Neutrophil (primary cell): Measurements from ENCODE around the gene CHSY3.

Experiments used
- H3K27ac ChIP-seq: fragments of 200-600 bp; sonication (generic); 2 replicates; pipeline ENCODE4 v1.5.1; 2016; ENCODE audit warnings: mild to moderate bottlenecking, moderate library complexity
- H3K27me3 ChIP-seq: fragments of 200-600 bp; sonication (generic); 2 replicates; pipeline ENCODE4 v1.6.0; 2016; ENCODE audit warnings: mild to moderate bottlenecking
- H3K36me3 ChIP-seq: fragments of 200-600 bp; sonication (generic); 2 replicates; pipeline ENCODE4 v1.5.1; 2017
- H3K4me1 ChIP-seq, 2 experiments: fragments of 200-600 bp in 1 of 2; sonication (generic) in 1 of 2; 1 replicate in 1 of 2; 2 replicates in 1 of 2; pipeline versions ENCODE4 v1.5.1 to v1.6.1; 2013 to 2016; ENCODE audit warnings: low read depth in 1 of 2, low read length in 1 of 2, mild to moderate bottlenecking in 1 of 2, moderate library complexity in 1 of 2; ENCODE audit not compliant: control insufficient read depth in 1 of 2, insufficient read depth in 1 of 2
- H3K4me3 ChIP-seq, 2 experiments: fragments of 200-600 bp in 1 of 2; sonication (generic) in 1 of 2; 1 replicate in 1 of 2; 2 replicates in 1 of 2; pipeline ENCODE4 v1.5.1; 2013 to 2016; ENCODE audit warnings: low read depth in 1 of 2, low read length in 1 of 2, mild to moderate bottlenecking in 1 of 2, moderate library complexity in 1 of 2
- H3K9me3 ChIP-seq: fragments of 200-600 bp; sonication (generic); 2 replicates; pipeline ENCODE4 v1.5.1; 2016
- TF ChIP-seq, protein P1 (sequence below): fragments of 200-600 bp; sonication (generic); IDR thresholded peaks from 2 replicates; pipeline ENCODE4 v1.5.1; 2016; ENCODE audit warnings: antibody characterized with exemption

Gene CHSY3

GRCh38 chr5:130141659-130142320 is 237.5 kb downstream of the CHSY3 start:
- TF ChIP-seq, protein P1, sequence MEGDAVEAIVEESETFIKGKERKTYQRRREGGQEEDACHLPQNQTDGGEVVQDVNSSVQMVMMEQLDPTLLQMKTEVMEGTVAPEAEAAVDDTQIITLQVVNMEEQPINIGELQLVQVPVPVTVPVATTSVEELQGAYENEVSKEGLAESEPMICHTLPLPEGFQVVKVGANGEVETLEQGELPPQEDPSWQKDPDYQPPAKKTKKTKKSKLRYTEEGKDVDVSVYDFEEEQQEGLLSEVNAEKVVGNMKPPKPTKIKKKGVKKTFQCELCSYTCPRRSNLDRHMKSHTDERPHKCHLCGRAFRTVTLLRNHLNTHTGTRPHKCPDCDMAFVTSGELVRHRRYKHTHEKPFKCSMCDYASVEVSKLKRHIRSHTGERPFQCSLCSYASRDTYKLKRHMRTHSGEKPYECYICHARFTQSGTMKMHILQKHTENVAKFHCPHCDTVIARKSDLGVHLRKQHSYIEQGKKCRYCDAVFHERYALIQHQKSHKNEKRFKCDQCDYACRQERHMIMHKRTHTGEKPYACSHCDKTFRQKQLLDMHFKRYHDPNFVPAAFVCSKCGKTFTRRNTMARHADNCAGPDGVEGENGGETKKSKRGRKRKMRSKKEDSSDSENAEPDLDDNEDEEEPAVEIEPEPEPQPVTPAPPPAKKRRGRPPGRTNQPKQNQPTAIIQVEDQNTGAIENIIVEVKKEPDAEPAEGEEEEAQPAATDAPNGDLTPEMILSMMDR = no peak
- H3K4me1 ChIP-seq = no peaks in the 10 kb centered on the region
- H3K27me3 ChIP-seq = no peaks in the 10 kb centered on the region

GRCh38 chr5:130151239-130151638 is 247.0 kb downstream of the CHSY3 start:
- H3K4me1 ChIP-seq = no peaks in the 10 kb centered on the region
- H3K4me3 ChIP-seq = no peak overlapping the region
- H3K27ac ChIP-seq = no peak overlapping the region
- no peaks in the 10 kb centered on the region for H3K27me3 ChIP-seq
- TF ChIP-seq, protein P1 = no peak
- no peaks in the 10 kb centered on the region for H3K36me3 ChIP-seq
- no peaks in the 10 kb centered on the region for H3K9me3 ChIP-seq

More at GRCh38 chr5:130141659-130142320, 237.5 kb downstream of the CHSY3 start:
- Histone ChIP-seq H3K27ac (no peak overlapping the region), H3K9me3 (no peaks in the 10 kb centered on the region), H3K36me3 (no peaks in the 10 kb centered on the region), H3K4me3 (no peak overlapping the region)

DNA sequence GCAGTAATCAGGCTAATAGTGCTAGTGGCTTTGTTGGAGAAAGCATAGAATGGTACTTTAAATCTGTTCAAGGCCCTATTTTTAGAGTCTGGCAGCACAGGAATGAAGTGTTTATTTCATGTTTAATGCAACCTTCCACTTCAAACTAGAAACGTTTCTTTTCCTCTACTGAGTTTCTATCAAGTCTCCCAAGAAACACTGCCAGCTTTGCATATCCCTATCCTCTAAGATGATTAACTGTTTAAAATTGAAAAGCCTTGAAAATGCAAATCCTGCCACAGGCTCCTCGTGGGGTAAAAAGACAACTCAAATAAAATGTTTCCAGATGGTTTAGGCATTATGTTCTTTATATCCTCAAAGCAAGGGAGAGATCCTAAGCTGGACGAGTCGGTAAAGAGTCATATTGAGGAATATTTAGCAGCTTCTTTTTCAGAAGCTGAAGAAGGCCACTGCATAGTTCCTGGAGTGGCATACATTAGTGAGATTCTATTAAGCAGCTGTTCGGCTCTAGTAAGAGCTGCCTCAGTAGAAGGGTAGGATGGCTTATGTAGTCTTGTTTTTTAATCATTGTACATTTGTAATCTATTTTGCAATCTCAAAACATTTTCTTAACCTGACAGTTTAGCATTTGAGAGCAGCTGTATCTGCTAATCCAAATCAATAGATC is 251.2 kb downstream of the CHSY3 start:
- Histone ChIP-seq H3K27me3 (no peaks in the 10 kb centered on the region), H3K9me3 (no peaks in the 10 kb centered on the region), H3K36me3 (no peaks in the 10 kb centered on the region), H3K27ac (no peak overlapping the region), H3K4me3 (no peak overlapping the region), H3K4me1 (no peaks in the 10 kb centered on the region)
- TF ChIP-seq, protein P1 = no peak

DNA sequence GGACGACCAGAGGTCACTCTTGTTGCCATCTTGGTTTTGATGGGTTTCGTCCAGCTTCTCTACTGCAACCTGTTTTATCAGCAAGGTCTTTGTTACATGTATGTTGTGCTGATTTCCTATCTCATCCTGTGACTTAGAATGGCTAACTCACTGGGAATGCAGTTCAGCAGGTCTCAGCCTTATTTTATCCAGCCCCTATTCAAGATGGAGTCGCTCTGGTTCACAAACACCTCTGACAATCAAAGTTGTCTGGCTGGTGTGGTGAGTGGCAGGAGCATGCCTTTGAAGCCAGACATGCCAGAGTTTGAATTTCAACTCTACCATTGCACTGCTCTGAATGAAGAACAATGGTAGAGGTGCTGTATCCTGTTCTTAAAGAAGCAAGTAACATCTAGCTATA is 253.8 kb downstream of the CHSY3 start:
- H3K4me1 ChIP-seq = no peaks in the 10 kb centered on the region
- TF ChIP-seq, protein P1 = no peak

GRCh38 chr5:130159968-130160367 is 255.7 kb downstream of the CHSY3 start:
- no peak overlapping the region for H3K27ac ChIP-seq
- no peaks in the 10 kb centered on the region for H3K27me3 ChIP-seq
- TF ChIP-seq, protein P1 = no peak
- no peaks in the 10 kb centered on the region for H3K4me1 ChIP-seq
- H3K9me3 ChIP-seq = no peaks in the 10 kb centered on the region
- no peaks in the 10 kb centered on the region for H3K36me3 ChIP-seq
- H3K4me3 ChIP-seq = no peak overlapping the region

More for the DNA sequence above, 253.8 kb downstream of the CHSY3 start:
- Histone ChIP-seq H3K27ac (no peak overlapping the region), H3K36me3 (no peaks in the 10 kb centered on the region), H3K27me3 (no peaks in the 10 kb centered on the region), H3K4me3 (no peak overlapping the region), H3K9me3 (no peaks in the 10 kb centered on the region)
